NCI-H128 (cell line): ENCODE results near the gene ZNF146.
"Not testable (repeated sequence)": the region's sequence is repeated elsewhere in the genome, so short reads cannot be mapped to it uniquely, and the experiment has no call there.

Experiments used
- DNase-seq: peaks from one replicate; lab custom pipeline; 2025; ENCODE audit not compliant: unreplicated experiment; lab: John Stamatoyannopoulos, UW

Gene ZNF146

GRCh38 chr19:36269295-36269694 is 54.4 kb downstream of the ZNF146 start:
- not testable (repeated sequence) for DNase-seq
